GM15510 (cell line): ENCODE data around the gene CD2.

Experiments used
- POLR2A ChIP-seq: IDR thresholded peaks from 3 replicates; pipeline ENCODE4 v1.6.1; 2011; ENCODE audit warnings: borderline replicate concordance; ENCODE audit not compliant: insufficient read length; ENCODE audit errors: extremely low read depth

Gene CD2

GRCh38 chr1:116754198-116754977 is at the start of gene CD2:
Gene CD2, plus strand, starts transcription at chr1:116754430. Its CDS starts 63 bp downstream, at chr1:116754493.
- TF ChIP-seq POLR2A = no peak

GRCh38 chr1:116706123-116706522 is 48.1 kb upstream of the CD2 start:
- no peak for TF ChIP-seq POLR2A

- no peak for TF ChIP-seq POLR2A
Measured at GRCh38 chr1:116706841-116707240, 47.4 kb upstream of the CD2 start.

GRCh38 chr1:116708255-116708900 is 45.9 kb upstream of the CD2 start:
- no peak for TF ChIP-seq POLR2A

- no peak for TF ChIP-seq POLR2A
Measured at GRCh38 chr1:116709666-116710167, 44.5 kb upstream of the CD2 start.

- TF ChIP-seq POLR2A = no peak
Measured at GRCh38 chr1:116710420-116711262, 43.6 kb upstream of the CD2 start.

- TF ChIP-seq POLR2A = no peak
Measured at GRCh38 chr1:116711263-116711840, 42.9 kb upstream of the CD2 start.

GRCh38 chr1:116712510-116712909 is 41.7 kb upstream of the CD2 start:
- no peak for TF ChIP-seq POLR2A

GRCh38 chr1:116713474-116713873 is 40.8 kb upstream of the CD2 start:
- TF ChIP-seq POLR2A = no peak

- TF ChIP-seq POLR2A = no peak
Measured at GRCh38 chr1:116716391-116716790, 37.8 kb upstream of the CD2 start.

GRCh38 chr1:116717318-116717717 is 36.9 kb upstream of the CD2 start:
- TF ChIP-seq POLR2A = no peak

GRCh38 chr1:116720364-116721038 is 33.7 kb upstream of the CD2 start:
- no peak for TF ChIP-seq POLR2A

- no peak for TF ChIP-seq POLR2A
Measured at GRCh38 chr1:116721039-116721405, 33.2 kb upstream of the CD2 start.

- TF ChIP-seq POLR2A = no peak
Measured at GRCh38 chr1:116721451-116722007, 32.7 kb upstream of the CD2 start.
